HG03457 (cell line): ENCODE data around the gene KCTD1.

Experiments used
- ATAC-seq: cut with Tn5 transposase; IDR thresholded peaks from one replicate; pipeline ENCODE4 v1.9.1; 2021; ENCODE audit warnings: moderate number of reproducible peaks; ENCODE audit not compliant: unreplicated experiment

Gene KCTD1

GRCh38 chr18:26432651-26433424 lies 115.5 kb downstream of the KCTD1 start:
- no peak for ATAC-seq

DNA sequence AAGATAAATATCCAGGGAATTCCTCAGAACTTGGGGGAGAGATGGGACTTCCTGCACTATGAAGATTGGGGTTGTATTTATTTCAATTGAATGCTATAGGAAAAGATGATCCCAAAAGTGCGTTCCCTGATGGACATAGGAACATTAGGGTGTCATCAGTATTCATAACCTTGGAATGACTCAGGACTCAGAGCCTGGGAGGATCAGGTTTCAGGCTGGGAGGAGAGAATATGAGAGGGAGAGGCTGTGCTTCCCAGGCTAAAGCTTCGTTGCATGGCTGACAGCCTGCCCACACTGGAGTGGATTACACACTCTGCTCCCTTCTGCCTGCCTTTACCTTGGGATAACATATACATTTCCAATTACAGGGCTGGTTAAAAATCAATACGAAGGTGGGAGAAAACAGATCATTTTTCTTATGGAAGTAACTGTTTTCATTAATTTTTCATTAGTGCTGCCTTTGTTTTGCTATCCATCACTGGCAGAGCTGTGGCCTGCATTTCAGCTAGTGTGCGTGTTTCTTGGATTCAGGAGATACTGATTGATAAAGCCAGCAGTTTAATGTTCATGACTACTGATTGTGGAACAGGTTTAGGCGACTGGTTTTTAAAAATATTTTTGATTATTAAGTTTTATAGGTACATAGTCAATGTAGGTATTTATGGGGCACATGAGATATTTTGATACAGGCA lies 118.7 kb downstream of the KCTD1 start:
- ATAC-seq = no peak

- ATAC-seq = no peak
Observed at GRCh38 chr18:26425148-26425531, 123.2 kb downstream of the KCTD1 start.

- no peak for ATAC-seq
Observed at GRCh38 chr18:26424428-26425147, 123.8 kb downstream of the KCTD1 start.

- ATAC-seq = peak; percentile 64
Observed at GRCh38 chr18:26422472-26423162, 125.7 kb downstream of the KCTD1 start.

GRCh38 chr18:26421931-26422330 lies 126.4 kb downstream of the KCTD1 start:
- ATAC-seq = no peak

DNA sequence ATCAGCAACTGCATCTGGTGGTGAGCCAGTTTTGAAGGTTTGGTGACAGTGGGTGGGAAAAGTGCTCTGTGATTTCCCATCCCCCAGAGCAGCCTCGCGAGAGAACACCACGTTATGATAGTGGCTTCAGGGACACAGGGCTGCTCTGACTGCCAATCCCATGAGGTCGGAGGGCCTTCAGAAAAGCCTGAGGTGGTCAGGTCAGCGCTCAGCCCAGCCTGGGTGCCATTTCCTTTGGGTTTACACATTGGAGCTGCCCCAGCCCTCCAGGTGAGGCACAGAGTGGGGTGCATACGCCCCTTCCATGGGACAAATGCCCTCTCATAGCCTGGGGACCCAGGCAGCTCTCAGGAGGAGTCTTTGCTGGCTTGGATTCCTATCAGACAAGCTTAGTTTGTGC lies 126.8 kb downstream of the KCTD1 start:
- no peak for ATAC-seq

DNA sequence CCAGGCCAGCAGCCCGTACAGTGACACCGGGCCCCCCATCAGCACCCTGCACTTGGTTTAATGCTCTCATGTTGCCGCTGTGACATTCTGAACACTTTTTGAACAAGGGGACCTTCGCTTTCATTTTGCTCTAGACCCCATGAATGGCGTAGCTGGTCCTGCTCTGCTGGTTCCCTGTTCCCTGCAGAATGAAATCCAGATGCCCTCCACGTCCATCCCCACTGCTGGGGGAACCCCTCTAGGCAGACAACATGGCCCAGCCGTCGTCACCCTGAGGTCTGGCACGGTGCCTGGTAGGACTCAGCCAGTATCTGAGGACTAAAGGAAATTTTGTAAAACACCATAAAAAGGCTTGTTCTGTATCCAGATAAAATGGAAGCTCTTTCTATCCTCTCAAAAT lies 128.6 kb downstream of the KCTD1 start:
- no peak for ATAC-seq

- no peak for ATAC-seq
Observed at GRCh38 chr18:26418225-26418624, 130.1 kb downstream of the KCTD1 start.

DNA sequence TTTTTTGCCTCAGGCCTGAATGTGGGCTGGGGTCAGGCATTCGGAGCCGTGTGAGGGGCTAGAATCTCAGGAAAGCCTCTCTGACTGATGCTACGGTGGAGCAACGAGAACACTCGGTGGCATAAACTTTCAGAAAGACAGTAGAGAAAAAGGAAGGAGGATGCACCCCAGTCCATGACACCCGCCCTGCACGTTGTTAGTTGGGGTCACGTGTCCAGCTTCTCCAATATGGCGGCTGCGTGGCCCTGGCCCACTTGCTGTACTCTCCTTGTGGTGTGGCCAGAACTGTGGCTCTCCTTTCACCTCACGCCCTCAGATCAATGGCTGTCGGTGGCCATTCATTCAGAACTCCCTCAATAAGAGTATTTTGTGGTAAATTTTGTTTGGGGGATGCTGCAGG lies 131.2 kb downstream of the KCTD1 start:
- ATAC-seq = no peak

DNA sequence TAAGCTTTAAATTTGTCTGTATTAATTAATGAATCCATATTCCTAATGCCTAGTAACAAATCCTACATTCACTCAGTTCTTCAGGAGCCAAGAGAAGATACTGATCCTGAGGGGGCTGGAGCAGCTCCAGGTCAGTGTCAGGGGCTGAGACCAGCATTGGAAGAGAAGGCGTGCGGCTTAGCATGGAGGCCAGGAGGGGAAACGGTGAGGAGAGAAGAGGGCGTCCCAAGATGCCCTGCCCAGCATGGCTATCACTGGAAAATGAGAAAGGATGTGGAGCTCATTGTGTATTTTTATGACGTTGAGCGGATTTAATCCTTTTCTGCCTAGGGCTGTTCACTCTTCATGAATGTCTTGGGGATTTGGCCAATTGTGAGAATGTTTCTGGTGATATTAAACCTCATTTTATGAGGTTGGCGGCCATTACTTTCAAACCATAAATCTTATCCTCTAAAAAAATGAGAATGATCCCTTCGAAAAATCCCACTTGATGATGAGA lies 131.7 kb downstream of the KCTD1 start:
- ATAC-seq = no peak

GRCh38 chr18:26415631-26416030 lies 132.7 kb downstream of the KCTD1 start:
- ATAC-seq = no peak

GRCh38 chr18:26414901-26415440 lies 133.4 kb downstream of the KCTD1 start:
- ATAC-seq = no peak

GRCh38 chr18:26409091-26409490 lies 139.3 kb downstream of the KCTD1 start:
- no peak for ATAC-seq

- no peak for ATAC-seq
Observed at GRCh38 chr18:26407736-26408601, 140.4 kb downstream of the KCTD1 start.

DNA sequence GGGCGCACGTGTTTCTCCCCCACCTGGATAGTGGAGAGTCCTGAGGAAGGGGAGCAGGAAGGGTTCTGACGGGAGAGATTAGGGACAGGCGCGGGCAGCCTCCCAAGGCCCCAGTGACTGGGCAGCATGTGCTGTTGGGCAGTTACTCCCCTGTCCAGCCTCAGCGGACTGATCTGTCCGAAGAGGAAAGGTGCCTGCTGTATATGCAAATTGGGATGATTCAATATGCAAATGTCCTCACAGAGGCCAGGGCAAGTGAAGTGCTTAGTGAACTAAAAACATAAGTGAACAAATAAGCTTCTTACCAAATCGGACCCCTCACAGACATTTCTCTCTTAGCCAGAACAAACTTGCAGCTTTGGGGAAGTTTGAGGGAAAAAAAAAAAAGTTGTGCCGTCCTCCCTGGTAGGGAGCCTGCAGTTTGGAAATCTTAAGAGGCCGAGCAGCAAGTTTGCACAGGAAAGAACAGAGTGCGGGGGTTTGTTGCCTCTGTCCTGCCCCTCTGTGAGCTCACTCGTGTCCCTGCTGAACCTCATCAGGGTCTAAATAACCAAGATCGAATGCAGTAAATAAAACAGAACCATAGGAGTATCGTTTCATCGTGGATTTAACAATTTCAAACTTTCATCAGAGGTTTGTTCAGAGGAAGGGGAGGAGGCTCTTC lies 141.4 kb downstream of the KCTD1 start:
- no peak for ATAC-seq

DNA sequence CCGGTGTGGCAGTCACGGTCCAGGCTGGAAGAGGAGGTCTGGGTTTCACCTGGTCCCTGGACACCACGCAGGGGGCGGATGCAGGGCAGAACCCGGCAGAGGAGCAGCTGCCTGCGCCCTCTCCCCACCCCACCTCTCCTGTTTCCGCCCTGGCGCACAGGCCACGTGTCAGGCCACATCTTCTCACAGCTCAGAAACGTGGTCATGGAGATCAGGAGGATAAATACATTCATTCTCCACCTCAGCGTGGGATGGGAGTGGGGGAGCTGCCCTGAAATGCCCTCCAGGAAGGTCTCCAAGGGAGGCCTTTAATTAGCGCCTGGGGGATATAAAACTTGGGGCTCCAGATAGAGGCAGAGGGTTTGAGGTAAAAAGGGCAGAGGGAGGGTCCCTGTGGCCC lies 142.0 kb downstream of the KCTD1 start:
- no peak for ATAC-seq

- peak; percentile 75 for ATAC-seq
Observed at GRCh38 chr18:26405190-26405801, 143.1 kb downstream of the KCTD1 start.
